ENCODE measurements around the gene COX4I1.

COX4I1 gene

GRCh38 chr16:85851034-85851785, 51.7 kb downstream of the COX4I1 start:
- H3K36me3 Mint-ChIP-seq (ENCODE audit: low read depth) = no peaks in the 10 kb centered on the region
- H3K27ac Mint-ChIP-seq = no peak overlapping the region
- no peaks in the 10 kb centered on the region for H3K9me3 Mint-ChIP-seq
- no peaks in the 10 kb centered on the region for H3K4me1 Mint-ChIP-seq (ENCODE audit: low read depth)
- H3K4me3 Mint-ChIP-seq = no peak overlapping the region
- no peak for DNase-seq (ENCODE audit: low spot score)
- peaks cover 9% of the 10 kb centered on the region for H3K27me3 Mint-ChIP-seq (ENCODE audit: low read depth)

GRCh38 chr16:85853547-85854545, 54.4 kb downstream of the COX4I1 start:
- Mint-ChIP-seq H3K27me3 (ENCODE audit: low read depth) (peaks cover 5% of the 10 kb centered on the region), H3K9me3 (no peaks in the 10 kb centered on the region), H3K27ac (no peak overlapping the region), H3K4me3 (no peak overlapping the region), H3K36me3 (ENCODE audit: low read depth) (no peaks in the 10 kb centered on the region), H3K4me1 (ENCODE audit: low read depth) (no peaks in the 10 kb centered on the region)
- no peak for DNase-seq (ENCODE audit: low spot score)

GRCh38 chr16:85854935-85855334, 55.4 kb downstream of the COX4I1 start:
- H3K27ac Mint-ChIP-seq = no peak overlapping the region
- peaks cover 5% of the 10 kb centered on the region for H3K27me3 Mint-ChIP-seq (ENCODE audit: low read depth)
- H3K9me3 Mint-ChIP-seq = no peaks in the 10 kb centered on the region
- no peak for DNase-seq (ENCODE audit: low spot score)
- no peaks in the 10 kb centered on the region for H3K4me1 Mint-ChIP-seq (ENCODE audit: low read depth)
- no peaks in the 10 kb centered on the region for H3K36me3 Mint-ChIP-seq (ENCODE audit: low read depth)
- H3K4me3 Mint-ChIP-seq = no peak overlapping the region

- H3K36me3 Mint-ChIP-seq (ENCODE audit: low read depth) = no peaks in the 10 kb centered on the region
- peaks cover 5% of the 10 kb centered on the region for H3K27me3 Mint-ChIP-seq (ENCODE audit: low read depth)
- H3K4me3 Mint-ChIP-seq = no peak overlapping the region
- H3K9me3 Mint-ChIP-seq = no peaks in the 10 kb centered on the region
- no peak for DNase-seq (ENCODE audit: low spot score)
- H3K27ac Mint-ChIP-seq = no peak overlapping the region
- no peaks in the 10 kb centered on the region for H3K4me1 Mint-ChIP-seq (ENCODE audit: low read depth)
These were observed 56.6 kb downstream of the COX4I1 start for GRCh38 chr16:85856079-85856478.

GRCh38 chr16:85856585-85856984, 57.1 kb downstream of the COX4I1 start:
- Mint-ChIP-seq H3K4me3 (no peak overlapping the region), H3K4me1 (ENCODE audit: low read depth) (no peaks in the 10 kb centered on the region), H3K27ac (no peak overlapping the region)

More at GRCh38 chr16:85856585-85856984, 57.1 kb downstream of the COX4I1 start:
- Mint-ChIP-seq H3K27me3 (ENCODE audit: low read depth) (peaks cover 5% of the 10 kb centered on the region), H3K36me3 (ENCODE audit: low read depth) (no peaks in the 10 kb centered on the region), H3K9me3 (no peaks in the 10 kb centered on the region)
- no peak for DNase-seq (ENCODE audit: low spot score)
